SJCRH30 (cell line): ENCODE results near the gene GPX7. TPM values are rescaled to one million over a fixed set of nuclear protein-coding genes. Genes with fewer than 3 reads are reported as not detected.

ENCODE experiments used
- DNase-seq, 2 experiments: peaks; one replicate each; pipeline ENCODE4 v3.0.0-alpha.2; 2015 to 2020
- H3K27ac ChIP-seq: fragments of 250-450 bp; sonication (Bioruptor Pico); 2 replicates; pipeline ENCODE4 v1.5.1; 2020; ENCODE audit warnings: mild to moderate bottlenecking, moderate library complexity
- H3K27me3 ChIP-seq: fragments of 250-450 bp; sonication (Bioruptor Pico); 2 replicates; pipeline ENCODE4 v1.5.1; 2020; ENCODE audit warnings: mild to moderate bottlenecking, moderate library complexity
- H3K36me3 ChIP-seq: fragments of 250-450 bp; sonication (Bioruptor Pico); 2 replicates; pipeline ENCODE4 v1.5.1; 2020; ENCODE audit warnings: mild to moderate bottlenecking, moderate library complexity
- H3K4me1 ChIP-seq: fragments of 250-450 bp; sonication (Bioruptor Pico); 2 replicates; pipeline ENCODE4 v1.5.1; 2020; ENCODE audit warnings: mild to moderate bottlenecking, moderate library complexity
- H3K4me3 ChIP-seq: fragments of 250-450 bp; sonication (Bioruptor Pico); 2 replicates; pipeline ENCODE4 v1.5.1; 2020; ENCODE audit warnings: mild to moderate bottlenecking, moderate library complexity
- H3K9me3 ChIP-seq: fragments of 250-450 bp; sonication (Bioruptor Pico); replicated peaks from 2 replicates; pipeline ENCODE4 v1.5.1; 2020; ENCODE audit warnings: mild to moderate bottlenecking, moderate library complexity
- total RNA-seq: library from RNA; depleted of rRNA; stranded (reverse); fragments of >200 nt; shearing (Covaris generic); gene quantifications from 2 replicates; pipeline ENCODE4 v1.2.3, GENCODE V29; 2014

Gene GPX7
- total RNA-seq, 1 experiment from 2014 or later: 10.6 TPM

- Histone ChIP-seq H3K4me3 (no peak overlapping the region), H3K4me1 (peaks cover 5% of the 10 kb centered on the region), H3K36me3 (no peaks in the 10 kb centered on the region), H3K9me3 (no peaks in the 10 kb centered on the region), H3K27me3 (no peaks in the 10 kb centered on the region), H3K27ac (peak overlapping the region; percentile 19; the same call in 1 of the 2 replicates)
- DNase-seq: peak; percentile 93 to 98
These were observed 2.9 kb upstream of the GPX7 start for GRCh38 chr1:52599236-52599635.

- H3K9me3 ChIP-seq: no peaks in the 10 kb centered on the region
- H3K27ac ChIP-seq: no peak overlapping the region
- no peak for DNase-seq
These were observed 1.5 kb upstream of the GPX7 start for GRCh38 chr1:52600533-52601179.

GRCh38 chr1:52601519-52601918 is 652 bp upstream of the GPX7 start:
- Histone ChIP-seq H3K27ac (no peak overlapping the region), H3K4me1 (peaks cover 5% of the 10 kb centered on the region), H3K9me3 (no peaks in the 10 kb centered on the region), H3K27me3 (no peaks in the 10 kb centered on the region), H3K36me3 (0 out of 2 replicates have a peak, but pooled peaks cover 2% of the 10 kb centered on the region), H3K4me3 (peak overlapping the region; percentile 52)
- DNase-seq: no peak

More at GRCh38 chr1:52600533-52601179, 1.5 kb upstream of the GPX7 start:
- Histone ChIP-seq H3K36me3 (0 out of 2 replicates have a peak, but pooled peaks cover 2% of the 10 kb centered on the region), H3K4me1 (peaks cover 5% of the 10 kb centered on the region), H3K4me3 (no peak overlapping the region), H3K27me3 (no peaks in the 10 kb centered on the region)

- no peak overlapping the region for H3K27ac ChIP-seq
- H3K4me3 ChIP-seq: peak overlapping the region; percentile 52
- peaks cover 5% of the 10 kb centered on the region for H3K4me1 ChIP-seq
- no peak for DNase-seq
- no peaks in the 10 kb centered on the region; the same call in 1 of the 2 replicates for H3K27me3 ChIP-seq
- H3K36me3 ChIP-seq: 0 out of 2 replicates have a peak, but pooled peaks cover 2% of the 10 kb centered on the region
- H3K9me3 ChIP-seq: no peaks in the 10 kb centered on the region
These were observed 857 bp downstream of the GPX7 start for GRCh38 chr1:52602856-52603600.

GRCh38 chr1:52603630-52604029 is 1.5 kb downstream of the GPX7 start:
- Histone ChIP-seq H3K9me3 (no peaks in the 10 kb centered on the region), H3K27ac (no peak overlapping the region), H3K27me3 (no peaks in the 10 kb centered on the region; the same call in 1 of the 2 replicates), H3K36me3 (0 out of 2 replicates have a peak, but pooled peaks cover 2% of the 10 kb centered on the region), H3K4me1 (peaks cover 5% of the 10 kb centered on the region), H3K4me3 (no peak overlapping the region)
- no peak for DNase-seq

GRCh38 chr1:52604063-52604770 is 2.0 kb downstream of the GPX7 start:
- Histone ChIP-seq H3K27ac (no peak overlapping the region), H3K4me3 (no peak overlapping the region), H3K27me3 (no peaks in the 10 kb centered on the region; the same call in 1 of the 2 replicates), H3K36me3 (0 out of 2 replicates have a peak, but pooled peaks cover 2% of the 10 kb centered on the region), H3K9me3 (no peaks in the 10 kb centered on the region), H3K4me1 (peaks cover 5% of the 10 kb centered on the region)
- no peak for DNase-seq

GRCh38 chr1:52613636-52614373 is 11.6 kb downstream of the GPX7 start:
- Histone ChIP-seq H3K9me3 (no peaks in the 10 kb centered on the region), H3K27ac (no peak overlapping the region), H3K27me3 (no peaks in the 10 kb centered on the region), H3K4me1 (0 out of 2 replicates have a peak, but pooled peaks cover 2% of the 10 kb centered on the region), H3K36me3 (no peaks in the 10 kb centered on the region), H3K4me3 (no peak overlapping the region)
- no peak for DNase-seq

- H3K9me3 ChIP-seq: no peaks in the 10 kb centered on the region
- H3K4me3 ChIP-seq: no peak overlapping the region
- no peaks in the 10 kb centered on the region for H3K27me3 ChIP-seq
- no peak overlapping the region for H3K27ac ChIP-seq
- H3K4me1 ChIP-seq: 0 out of 2 replicates have a peak, but pooled peaks cover 3% of the 10 kb centered on the region
- no peak for DNase-seq
- no peaks in the 10 kb centered on the region for H3K36me3 ChIP-seq
These were observed 12.5 kb downstream of the GPX7 start for GRCh38 chr1:52614671-52615070.

- no peaks in the 10 kb centered on the region for H3K36me3 ChIP-seq
- no peak for DNase-seq
These were observed 13.4 kb downstream of the GPX7 start for GRCh38 chr1:52615489-52616042.

GRCh38 chr1:52621950-52622349 is 19.8 kb downstream of the GPX7 start:
- no peaks in the 10 kb centered on the region for H3K27me3 ChIP-seq
- H3K9me3 ChIP-seq: no peaks in the 10 kb centered on the region; the same call in none of the 2 replicates
- no peak overlapping the region for H3K27ac ChIP-seq
- no peaks in the 10 kb centered on the region for H3K36me3 ChIP-seq
- no peak for DNase-seq
- no peak overlapping the region for H3K4me3 ChIP-seq
- H3K4me1 ChIP-seq: 0 out of 2 replicates have a peak, but pooled peaks cover 3% of the 10 kb centered on the region

More at GRCh38 chr1:52615489-52616042, 13.4 kb downstream of the GPX7 start:
- no peak overlapping the region for H3K4me3 ChIP-seq
- H3K27me3 ChIP-seq: no peaks in the 10 kb centered on the region
- no peaks in the 10 kb centered on the region for H3K9me3 ChIP-seq
- H3K27ac ChIP-seq: no peak overlapping the region
- H3K4me1 ChIP-seq: 0 out of 2 replicates have a peak, but pooled peaks cover 3% of the 10 kb centered on the region

GRCh38 chr1:52623812-52624211 is 21.6 kb downstream of the GPX7 start:
- H3K9me3 ChIP-seq: no peaks in the 10 kb centered on the region; the same call in none of the 2 replicates
- no peaks in the 10 kb centered on the region for H3K36me3 ChIP-seq
- H3K4me1 ChIP-seq: 0 out of 2 replicates have a peak, but pooled peaks cover under 1% of the 10 kb centered on the region

GRCh38 chr1:52627028-52627427 is 24.9 kb downstream of the GPX7 start:
- no peak for DNase-seq
- Histone ChIP-seq H3K27me3 (no peaks in the 10 kb centered on the region), H3K9me3 (no peaks in the 10 kb centered on the region; the same call in none of the 2 replicates), H3K27ac (no peak overlapping the region), H3K36me3 (no peaks in the 10 kb centered on the region), H3K4me3 (no peak overlapping the region), H3K4me1 (no peaks in the 10 kb centered on the region)

More at GRCh38 chr1:52623812-52624211, 21.6 kb downstream of the GPX7 start:
- Histone ChIP-seq H3K27me3 (no peaks in the 10 kb centered on the region), H3K27ac (no peak overlapping the region), H3K4me3 (no peak overlapping the region)
- no peak for DNase-seq

- Histone ChIP-seq H3K27me3 (no peaks in the 10 kb centered on the region), H3K4me3 (peak overlapping the region; percentile 31), H3K4me1 (no peaks in the 10 kb centered on the region), H3K36me3 (no peaks in the 10 kb centered on the region), H3K27ac (no peak overlapping the region), H3K9me3 (no peaks in the 10 kb centered on the region; the same call in 1 of the 2 replicates)
- DNase-seq: no peak
These were observed 26.6 kb downstream of the GPX7 start for GRCh38 chr1:52628614-52629324.
